GM13977 (cell line): ENCODE data around the gene ZNF749.

Source experiments
- DNase-seq: peaks from one replicate; pipeline ENCODE4 v3.0.0; 2012; ENCODE audit warnings: low spot score
- CTCF ChIP-seq: IDR thresholded peaks from 2 replicates; pipeline ENCODE4 v1.5.1; 2012; ENCODE audit warnings: mild to moderate bottlenecking, control low read depth; ENCODE audit not compliant: insufficient read depth; ENCODE audit errors: extremely low read depth, missing control alignments
- in situ Hi-C: fragments of 300-500 bp; cut with MboI; formaldehyde crosslinking; loops from one replicate; pipeline ENCODE4 v1.12.0; 2022; ENCODE audit warnings: low sequenced_read_pairs, low pct_unique_long_range_greater_than_20kb, mixed read lengths, inconsistent platforms; ENCODE audit not compliant: unreplicated experiment

ZNF749 gene

GRCh38 chr19:57403737-57404563 lies 31.2 kb upstream of the ZNF749 start:
- no peak for DNase-seq
- no peak for TF ChIP-seq CTCF

GRCh38 chr19:57406516-57407123 lies 28.5 kb upstream of the ZNF749 start:
- in situ Hi-C loops, result no loop called here

More at GRCh38 chr19:57403737-57404563, 31.2 kb upstream of the ZNF749 start:
- in situ Hi-C loops, result no loop called here

GRCh38 chr19:57410877-57411671 lies 24.1 kb upstream of the ZNF749 start, which contains the start of gene ZNF17:
Gene ZNF17, plus strand, starts transcription at chr19:57411161. Its CDS starts 2,455 bp downstream, at chr19:57413616.
- in situ Hi-C loops, result no loop called here
- DNase-seq, result peak; percentile 93
- TF ChIP-seq CTCF, result no peak

More at GRCh38 chr19:57406516-57407123, 28.5 kb upstream of the ZNF749 start:
- DNase-seq, result peak; percentile 78
- TF ChIP-seq CTCF, result peak; percentile 93

GRCh38 chr19:57419439-57419838 lies 15.7 kb upstream of the ZNF749 start:
- no peak for TF ChIP-seq CTCF
- DNase-seq, result no peak
- in situ Hi-C loops, result no loop called here

GRCh38 chr19:57421037-57421436 lies 14.1 kb upstream of the ZNF749 start:
- in situ Hi-C loops, result no loop called here
- TF ChIP-seq CTCF, result no peak
- DNase-seq, result no peak

GRCh38 chr19:57434386-57435061 lies 601 bp upstream of the ZNF749 start:
- in situ Hi-C loops, result no loop called here
- TF ChIP-seq CTCF, result no peak
- peak; percentile 48 for DNase-seq
